HG03460 (cell line): Measurements from ENCODE around the gene PSME3.
A peak's percentile ranks its signal among the peaks of the same experiment; 100 is the strongest.

Experiments used
- ATAC-seq: cut with Tn5 transposase; IDR thresholded peaks from one replicate; pipeline ENCODE4 v1.9.1; 2021; ENCODE audit not compliant: unreplicated experiment

The PSME3 gene

DNA sequence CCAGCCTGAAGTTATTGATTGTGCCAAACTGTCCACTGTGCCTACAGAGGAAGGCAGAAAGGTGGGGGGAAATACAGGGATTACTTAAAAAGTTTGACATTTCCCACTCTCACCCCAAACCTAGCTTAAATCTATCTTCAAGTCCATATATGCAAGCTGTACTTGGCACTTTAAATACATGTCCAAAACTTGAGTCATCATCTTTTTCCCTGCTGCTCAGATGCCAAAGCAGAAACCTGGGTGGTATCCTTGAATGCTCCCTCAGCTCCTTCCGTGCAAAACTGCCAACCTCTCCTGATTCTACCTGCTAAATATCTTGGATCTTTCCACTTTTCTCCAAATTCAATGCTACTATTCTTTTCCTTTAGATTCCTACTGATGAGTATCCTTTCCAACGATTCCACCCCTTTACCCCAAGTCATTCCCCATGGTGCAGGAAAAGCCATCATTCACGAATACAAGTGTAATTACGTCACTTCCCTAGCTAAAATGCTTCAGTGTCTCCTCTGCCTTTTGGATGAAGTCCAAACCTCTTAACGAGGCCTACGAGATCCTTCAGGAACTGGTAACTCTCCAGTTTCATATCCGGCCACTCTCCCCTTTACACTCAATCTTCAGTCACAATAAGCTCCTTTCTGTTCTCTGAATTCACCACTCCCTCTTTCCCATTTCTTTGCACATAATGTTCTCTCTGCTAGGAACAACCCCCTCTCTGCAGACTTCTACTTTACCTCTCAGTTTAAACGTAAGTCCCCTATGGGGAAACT is 18.4 kb upstream of the PSME3 start:
- no peak for ATAC-seq

DNA sequence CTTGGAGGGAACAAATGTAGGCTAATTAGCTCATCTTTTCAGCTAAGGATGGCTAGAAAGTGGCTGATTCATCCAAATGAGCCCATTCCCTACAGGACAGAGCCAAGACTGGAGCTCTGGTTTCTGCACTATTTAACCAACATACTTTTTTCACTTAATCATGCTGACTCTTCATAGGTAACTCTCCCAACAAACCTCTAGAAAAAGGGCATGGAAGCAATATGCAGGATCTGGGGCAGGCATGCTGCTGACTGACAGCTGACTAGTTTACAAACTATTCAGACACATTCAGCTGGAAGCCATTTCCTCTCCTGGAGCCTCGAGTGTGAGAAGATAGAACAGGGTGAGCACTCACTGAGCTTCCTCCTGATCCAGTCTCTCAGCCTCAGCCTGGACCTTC is 15.3 kb upstream of the PSME3 start:
- ATAC-seq: no peak

- ATAC-seq: no peak
Measured at GRCh38 chr17:42818379-42818778, 14.8 kb upstream of the PSME3 start.

GRCh38 chr17:42819939-42820535 is 13.2 kb upstream of the PSME3 start:
- ATAC-seq: no peak

GRCh38 chr17:42821176-42821575 is 12.0 kb upstream of the PSME3 start:
- ATAC-seq: no peak

DNA sequence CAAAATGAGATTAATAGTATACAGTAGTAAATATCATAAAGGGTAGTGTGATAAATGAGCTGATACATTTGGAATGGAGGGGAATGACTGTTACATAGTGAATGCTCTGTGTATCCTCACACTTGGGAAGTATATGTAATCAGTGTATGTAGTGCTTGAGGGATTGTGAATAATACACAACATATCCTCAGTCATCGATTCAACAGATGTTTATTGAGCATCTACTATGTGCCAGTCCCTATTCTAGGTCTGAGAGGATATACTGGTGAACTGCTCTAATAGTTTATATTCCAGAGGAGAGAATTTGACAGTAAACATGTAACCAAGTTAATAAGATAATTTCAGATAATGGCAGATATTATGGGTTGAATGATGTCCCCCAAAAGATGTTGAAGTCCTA is 5.7 kb upstream of the PSME3 start:
- ATAC-seq: no peak

DNA sequence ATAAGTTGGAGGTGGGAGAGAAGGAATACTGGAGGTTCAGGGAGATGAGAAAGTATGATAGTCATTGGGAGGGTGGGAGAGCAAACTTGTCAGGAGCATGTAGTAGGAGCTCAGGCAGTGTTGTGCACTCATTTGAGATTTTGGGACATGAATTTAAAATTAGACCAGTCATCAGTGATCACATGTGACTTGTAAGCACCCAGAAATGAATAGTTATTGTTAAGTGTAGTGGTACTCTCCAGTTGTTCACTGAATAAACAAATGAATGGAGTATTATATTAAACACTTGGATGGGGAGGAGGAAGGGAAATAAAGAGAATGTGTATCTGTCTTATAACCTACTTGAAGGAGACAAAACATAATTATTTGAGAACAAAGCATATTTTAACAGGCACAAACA is 2.2 kb upstream of the PSME3 start:
- no peak for ATAC-seq

DNA sequence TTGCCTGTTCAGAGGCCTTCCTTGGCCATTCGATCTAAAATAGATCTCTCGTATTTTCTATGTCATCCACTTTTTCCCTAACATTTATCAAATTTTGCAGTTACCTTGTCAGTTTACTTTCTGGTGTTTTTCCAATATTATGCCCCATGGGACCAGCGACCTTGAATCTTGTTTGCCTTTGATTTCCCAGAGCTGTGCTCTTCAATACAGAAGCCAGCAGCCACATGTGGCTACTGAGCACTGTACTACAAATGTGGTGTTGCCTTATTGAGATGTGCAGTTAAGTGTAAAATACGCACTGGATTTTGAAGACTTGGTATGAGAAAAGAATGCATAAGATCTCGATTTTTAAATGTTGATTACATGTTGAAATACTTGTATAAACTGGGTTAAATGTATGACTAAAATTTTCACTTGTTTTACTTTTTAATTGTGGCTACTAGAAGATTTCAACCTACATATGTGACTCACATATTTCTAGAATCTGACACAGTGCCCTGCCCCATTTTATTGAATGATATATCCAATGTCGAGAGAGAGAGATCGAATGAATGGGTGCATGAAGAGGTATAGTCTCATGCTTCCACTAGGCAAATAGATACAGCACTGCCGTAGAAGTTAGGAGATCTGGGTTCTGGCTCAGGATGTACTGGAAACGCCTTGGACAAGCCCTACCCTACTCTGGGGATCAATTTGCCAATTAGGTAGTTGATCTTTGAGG is 824 bp upstream of the PSME3 start:
- no peak for ATAC-seq

DNA sequence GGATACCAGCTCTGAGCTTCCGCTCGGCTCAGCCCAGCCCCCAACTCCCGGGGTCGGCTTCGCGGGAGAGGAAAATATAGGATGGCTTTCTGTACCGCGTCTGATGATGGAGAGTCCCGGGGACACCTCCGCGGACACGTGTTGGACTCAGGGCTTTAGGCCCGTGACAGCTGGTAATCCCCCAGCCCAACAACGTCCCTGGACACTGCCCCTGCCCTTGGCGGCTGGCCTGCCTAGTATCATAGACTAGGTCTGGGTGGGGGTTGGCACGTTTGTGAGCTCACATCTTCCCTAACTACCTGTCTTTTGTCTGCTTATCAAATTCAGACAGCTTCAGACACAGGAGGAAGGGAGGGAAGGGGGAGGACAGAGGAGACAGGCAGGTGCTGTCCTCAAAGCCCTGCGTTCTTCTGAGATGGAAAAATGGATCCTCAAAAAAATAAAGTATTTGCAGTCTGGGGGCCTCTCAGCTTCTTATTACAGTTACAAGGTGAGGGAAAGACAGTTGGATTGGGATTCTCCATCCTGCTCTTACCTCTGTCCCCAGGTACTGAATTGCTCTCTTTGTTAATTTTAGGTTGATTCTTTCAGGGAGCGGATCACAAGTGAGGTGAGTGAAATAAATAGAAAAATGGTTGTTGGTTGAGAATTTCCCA is 698 bp downstream of the PSME3 start:
- peak; percentile 19 for ATAC-seq

GRCh38 chr17:42835732-42836131 is 2.5 kb downstream of the PSME3 start:
- no peak for ATAC-seq

DNA sequence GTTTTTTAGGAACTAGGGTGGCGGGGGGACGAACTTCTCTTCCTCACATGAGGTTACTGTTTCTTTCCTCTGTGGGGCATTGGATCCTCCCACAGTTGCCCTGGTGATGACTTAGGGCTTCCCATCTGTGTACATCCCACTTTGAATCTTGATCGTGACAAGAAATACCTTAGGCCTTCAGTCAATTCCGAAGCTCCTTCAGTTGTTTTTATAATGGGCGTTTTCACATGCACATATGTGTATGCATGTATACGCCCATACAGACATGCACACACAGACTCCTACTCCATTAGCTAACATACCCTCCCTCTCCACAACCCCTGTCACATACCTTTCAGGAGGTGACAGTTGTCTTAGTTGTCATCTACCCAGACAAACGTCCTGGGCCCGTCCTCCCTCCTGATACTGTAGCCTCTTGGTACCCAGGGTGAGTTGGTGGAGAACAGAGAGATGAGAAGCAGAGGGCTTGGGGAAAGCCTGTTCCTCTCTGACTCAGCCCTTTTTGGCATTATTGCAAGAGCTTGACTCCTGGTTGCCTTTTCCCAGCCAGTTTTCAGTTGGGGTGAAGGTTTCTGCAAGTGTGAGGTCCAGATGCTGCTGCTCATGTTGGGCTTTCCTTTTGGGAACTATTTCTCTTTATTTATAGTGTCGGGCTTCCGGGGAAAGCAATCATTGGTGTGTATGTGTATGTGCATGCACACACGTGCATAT is 8.9 kb downstream of the PSME3 start:
- ATAC-seq: no peak

DNA sequence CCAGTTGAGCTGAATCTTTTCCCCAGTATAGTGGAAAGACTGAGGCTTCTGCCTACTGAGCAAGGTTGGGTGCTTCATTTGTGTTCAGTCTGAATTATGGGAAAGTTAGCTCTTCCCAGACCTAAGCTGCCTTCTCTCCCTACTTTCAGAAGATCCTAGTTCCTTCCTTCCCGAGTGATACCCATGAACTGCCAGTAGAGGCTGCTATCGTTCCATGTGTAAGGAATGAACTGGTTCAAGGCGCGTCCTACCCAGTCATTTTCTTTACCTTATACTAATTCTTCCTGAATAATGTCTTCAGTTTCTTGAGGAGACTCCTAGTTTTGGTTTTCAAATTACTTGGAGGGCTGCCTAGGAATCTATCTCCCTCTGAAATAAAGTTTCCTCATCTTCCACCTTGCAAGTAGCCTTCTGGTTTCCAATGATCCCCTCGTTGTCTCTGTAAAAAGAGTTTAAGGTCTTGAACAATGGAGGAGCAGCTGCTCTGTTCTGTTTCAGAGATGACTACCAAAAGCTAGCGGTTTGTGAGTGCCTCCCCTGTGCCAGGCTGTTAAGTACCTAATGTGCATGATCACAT is 10.2 kb downstream of the PSME3 start:
- no peak for ATAC-seq

- no peak for ATAC-seq
Measured at GRCh38 chr17:42844271-42844670, 11.1 kb downstream of the PSME3 start, which contains the start of gene AOC2. AOC2 (plus strand) TSS chr17:42844580; CDS start chr17:42844627, 47 bp downstream.

- no peak for ATAC-seq
Measured at GRCh38 chr17:42844761-42845555, 11.8 kb downstream of the PSME3 start.

DNA sequence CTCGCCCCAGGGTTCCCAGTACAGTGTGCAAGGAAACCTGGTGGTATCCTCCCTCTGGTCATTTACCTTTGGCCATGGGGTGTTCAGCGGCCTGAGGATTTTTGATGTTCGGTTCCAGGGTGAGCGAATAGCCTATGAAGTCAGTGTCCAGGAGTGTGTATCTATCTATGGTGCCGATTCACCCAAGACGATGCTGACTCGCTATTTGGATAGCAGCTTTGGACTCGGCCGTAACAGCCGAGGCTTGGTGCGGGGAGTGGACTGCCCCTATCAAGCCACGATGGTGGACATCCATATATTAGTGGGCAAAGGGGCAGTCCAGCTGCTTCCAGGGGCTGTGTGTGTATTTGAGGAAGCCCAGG is 12.3 kb downstream of the PSME3 start:
- ATAC-seq: no peak

DNA sequence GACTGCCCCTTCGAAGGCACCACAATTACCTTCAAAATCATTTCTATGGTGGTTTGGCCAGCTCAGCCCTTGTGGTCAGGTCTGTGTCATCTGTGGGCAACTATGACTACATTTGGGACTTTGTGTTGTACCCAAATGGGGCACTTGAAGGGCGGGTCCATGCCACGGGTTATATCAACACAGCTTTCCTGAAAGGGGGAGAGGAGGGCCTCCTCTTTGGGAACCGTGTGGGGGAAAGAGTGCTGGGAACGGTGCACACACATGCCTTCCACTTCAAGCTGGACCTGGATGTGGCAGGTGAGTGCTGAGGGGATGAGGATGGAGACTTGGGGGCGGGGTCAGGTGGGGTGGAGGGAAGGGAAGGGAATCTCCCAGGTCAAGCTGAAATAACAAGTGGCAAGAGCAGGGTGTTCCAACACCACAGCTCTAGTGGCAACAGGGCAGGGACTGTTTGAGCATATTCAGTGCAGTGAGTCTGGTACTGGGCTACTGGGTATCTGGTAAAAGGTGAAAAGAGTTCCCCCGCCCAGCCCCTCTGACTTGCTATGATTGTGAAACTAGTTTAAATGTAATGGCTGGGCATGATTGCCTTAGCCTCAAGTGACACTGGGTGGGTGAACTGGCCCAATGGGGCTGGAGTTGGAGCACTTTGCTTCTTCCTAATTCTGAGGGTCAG is 12.9 kb downstream of the PSME3 start:
- no peak for ATAC-seq

- ATAC-seq: no peak
Measured at GRCh38 chr17:42846594-42847280, 13.5 kb downstream of the PSME3 start.

GRCh38 chr17:42848093-42848492 is 14.9 kb downstream of the PSME3 start:
- ATAC-seq: no peak

DNA sequence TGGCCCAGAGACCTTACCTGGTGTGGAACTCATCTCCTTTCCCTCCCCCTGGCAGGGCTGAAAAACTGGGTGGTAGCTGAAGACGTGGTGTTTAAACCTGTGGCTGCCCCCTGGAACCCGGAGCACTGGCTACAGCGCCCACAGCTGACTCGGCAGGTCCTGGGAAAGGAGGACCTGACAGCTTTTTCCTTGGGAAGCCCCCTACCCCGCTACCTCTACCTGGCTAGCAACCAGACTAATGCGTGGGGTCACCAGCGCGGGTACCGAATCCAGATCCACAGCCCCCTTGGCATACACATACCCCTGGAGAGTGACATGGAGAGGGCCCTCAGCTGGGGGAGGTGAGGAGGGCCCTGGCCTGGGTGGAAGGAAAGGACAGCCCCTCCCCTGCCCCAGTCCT is 15.8 kb downstream of the PSME3 start:
- ATAC-seq: no peak
